K562 (cell line): ENCODE measurements around the gene QRFP. TPM values are rescaled to one million over a fixed set of nuclear protein-coding genes. Genes with fewer than 3 reads are reported as not detected.
A peak's percentile ranks its signal among the peaks of the same experiment; 100 is the strongest.

Experiments
- ATAC-seq: fragments of 200-7000 bp; cut with Tn5 transposase; 3 replicates; pipeline ENCODE4 v1.9.1; 2020; ENCODE audit warnings: moderate library complexity
- BruUV-seq: library from RNA; stranded (reverse); fragments of 400-500 nt; replicated peaks from 2 replicates; lab custom pipeline; 2021; lab: Mats Ljungman, UMichigan
- CTCF ChIA-PET: fragments of 300-600 bp; formaldehyde crosslinking; extraction: SDS; loops from one replicate; lab custom pipeline; 2021; ENCODE audit warnings: low intra/inter-chr PET ratio; lab: Yijun Ruan, JAX
- POLR2A ChIA-PET: fragments of 300-600, 350-650 bp; sonication (Branson Sonifier 250); formaldehyde crosslinking; extraction: SDS; loops from one replicate; lab custom pipeline; 2021; ENCODE audit warnings: antibody characterized with exemption, inconsistent platforms; lab: Yijun Ruan, JAX
- DNase-seq, 4 experiments: peaks; one replicate each; pipeline versions ENCODE4 v3.0.0 to v3.0.0-alpha.2; 2011 to 2018; ENCODE audit warnings: low spot score in 3 of 4, mixed read lengths in 3 of 4; ENCODE audit errors: extremely low read depth in 1 of 4
- FAIRE-seq: peaks from 2 replicates; lab custom pipeline; 2011; peaks lifted over from hg19 to GRCh38; lab: Jason Lieb, UNC
- H2AFZ ChIP-seq: 2 replicates; pipeline ENCODE4 v1.6.0; 2011; ENCODE audit warnings: low read depth, low read length, control low read depth, inconsistent platforms
- H3K27ac ChIP-seq: fragments of 200-600 bp; 3 replicates; pipeline ENCODE4 v1.8.0; 2011; ENCODE audit warnings: low read depth, mild to moderate bottlenecking, control low read depth, inconsistent platforms, low read length, moderate library complexity, mixed read lengths; ENCODE audit errors: extremely low read depth
- H3K27me3 ChIP-seq, 2 experiments: fragments of 300-600 bp in 1 of 2; 2 replicates in 1 of 2; 3 replicates in 1 of 2; pipeline versions ENCODE4 v1.6.0 to v1.8.0; 2011; ENCODE audit warnings: inconsistent platforms in 2 of 2, low read length in 2 of 2, mild to moderate bottlenecking in 1 of 2, mixed read lengths in 1 of 2, moderate library complexity in 1 of 2; ENCODE audit not compliant: control insufficient read depth in 2 of 2, insufficient read depth in 2 of 2
- H3K36me3 ChIP-seq: fragments of 300-600 bp; 3 replicates; pipeline ENCODE4 v1.8.0; 2011; ENCODE audit warnings: mild to moderate bottlenecking, low read length, inconsistent platforms; ENCODE audit not compliant: control insufficient read depth, insufficient read depth
- H3K4me1 ChIP-seq, 2 experiments: fragments of 200-600 bp in 1 of 2; replicated peaks in 1 of 2; 2 replicates in 1 of 2; 3 replicates in 1 of 2; pipeline versions ENCODE4 v1.5.1 to v1.8.0; 2011; ENCODE audit warnings: inconsistent platforms in 2 of 2, low read length in 2 of 2, mild to moderate bottlenecking in 1 of 2, mixed read lengths in 1 of 2, moderate library complexity in 1 of 2; ENCODE audit not compliant: control insufficient read depth in 2 of 2, insufficient read depth in 2 of 2
- H3K4me2 ChIP-seq: 2 replicates; pipeline ENCODE4 v1.6.1; 2011; ENCODE audit warnings: low read length, control low read depth, inconsistent platforms, mixed read lengths; ENCODE audit not compliant: insufficient read depth
- H3K4me3 ChIP-seq: fragments of 200-600 bp; sonication (generic), shearing (Covaris generic); 2 replicates; pipeline ENCODE4 v1.5.1; 2016; ENCODE audit warnings: control low read depth, inconsistent platforms
- H3K79me2 ChIP-seq: fragments of 200-600 bp; 3 replicates; pipeline ENCODE4 v1.8.0; 2011; ENCODE audit warnings: low read length, inconsistent platforms; ENCODE audit not compliant: control insufficient read depth, insufficient read depth
- H3K9ac ChIP-seq, 2 experiments: 2 replicates each; pipeline versions ENCODE4 v1.6.0 to v1.6.1; 2011; ENCODE audit warnings: low read depth in 2 of 2, low read length in 2 of 2, control low read depth in 1 of 2, inconsistent platforms in 1 of 2, mild to moderate bottlenecking in 1 of 2, mixed read lengths in 1 of 2; ENCODE audit not compliant: insufficient read depth in 1 of 2
- H3K9me1 ChIP-seq: one replicate; pipeline ENCODE4 v1.6.0; 2011; ENCODE audit warnings: inconsistent platforms, mild to moderate bottlenecking, low read length, moderate library complexity; ENCODE audit not compliant: control insufficient read depth, insufficient read depth
- H3K9me3 ChIP-seq: replicated peaks from 2 replicates; pipeline ENCODE4 v1.5.1; 2011; ENCODE audit warnings: low read depth, low read length, inconsistent platforms; ENCODE audit not compliant: control insufficient read depth, insufficient read depth
- H4K20me1 ChIP-seq: replicated peaks from 2 replicates; pipeline ENCODE4 v1.6.1; 2011; ENCODE audit warnings: low read length, inconsistent platforms, mixed read lengths; ENCODE audit not compliant: control insufficient read depth, insufficient read depth
- ATF3 ChIP-seq, 2 experiments: fragments of 450-650 bp in 1 of 2; sonication (generic) in 1 of 2; formaldehyde crosslinking in 1 of 2; IDR thresholded peaks in 1 of 2; conservative IDR thresholded peaks in 1 of 2; 2 replicates each; pipeline versions ENCODE4 v1.6.1 to v1.8.1; 2016 to 2023; ENCODE audit warnings: mild to moderate bottlenecking in 2 of 2, moderate library complexity in 2 of 2, inconsistent platforms in 1 of 2, missing genetic modification reagents in 1 of 2
- HMGXB4 ChIP-seq: sonication (generic); formaldehyde crosslinking; IDR thresholded peaks from 2 replicates; pipeline ENCODE4 v1.8.1; 2023; ENCODE audit warnings: mild to moderate bottlenecking, missing genetic modification reagents
- KDM1A ChIP-seq, 2 experiments: fragments of 450-650 bp; IDR thresholded peaks; 2 replicates each; pipeline ENCODE4 v1.6.1; 2016; ENCODE audit warnings: mild to moderate bottlenecking in 2 of 2
- WGBS: fragments of 100-300 bp; shearing (Covaris generic); methylation state at CpG from one replicate; pipeline ENCODE4 v1.1.6; 2016; ENCODE audit warnings: low coverage, mixed read lengths; ENCODE audit not compliant: insufficient coverage; ENCODE audit errors: missing lambda C conversion rate; 5-methylcytosine and 5-hydroxymethylcytosine counted together
- in situ Hi-C: fragments of 300-500 bp; cut with MboI; formaldehyde crosslinking; loops from 4 replicates; pipeline ENCODE4 v1.15.0; 2018; ENCODE audit warnings: inconsistent platforms, mixed read lengths
- intact Hi-C: fragments of 100-400 bp; cut with micrococcal nuclease; formaldehyde crosslinking; loops from 2 replicates; pipeline ENCODE4 v1.14.2; 2022
- polyA plus RNA-seq, 8 experiments: library from polyadenylated mRNA; depleted of rRNA in 4 of 8; stranded (reverse) in 5 of 8; unstranded in 3 of 8; fragments of >200 nt; fragmentation: Nextera tagmentation in 2 of 8; fragmentation: Illumina TruSeq in 1 of 8; extraction: Ambion mirVana in 2 of 8; extraction: Trizol in 1 of 8; gene quantifications; 2 replicates each; pipeline versions ENCODE4 v1.2.1 to v1.2.3, GENCODE V29; 2011 to 2014; ENCODE audit warnings: inconsistent platforms in 1 of 8, missing spikeins in 1 of 8
- total RNA-seq, 7 experiments: library from RNA; depleted of rRNA in 6 of 7; stranded (reverse); fragments of >200 nt in 6 of 7; fragmentation: Illumina TruSeq in 2 of 7; extraction: Trizol in 2 of 7; gene quantifications; 2 replicates each; pipeline versions ENCODE4 v1.2.1 to v1.2.3, GENCODE V29; 2011 to 2021; ENCODE audit warnings: low replicate concordance in 1 of 7

QRFP gene
- total and polyA plus RNA-seq, 9 of the 15 experiments (the other 6 are each of a cell fraction or from before 2014, with no cell fraction given) = not detected

- BruUV-seq = no TSS peak
- ChIA-PET CTCF (interaction anchor here (0.6 kb wide), 1 partner anchor 146 kb away, joined by 3 read pairs; no protein-coding TSS in a partner anchor), POLR2A (interaction anchor here (0.5 to 25.7 kb wide), 19 partner anchors 8 to 273 kb away, joined by 3 to 582 read pairs (median 4); partner anchors contain the start of genes NUP214 and QRFP)
- Histone ChIP-seq H3K27ac (no peak overlapping the region), H3K4me1 (peaks cover 0 to 74% of the 10 kb centered on the region in 2 experiments; a peak in 2 of 5 replicates), H3K4me3 (no peak overlapping the region), H3K9me1 (peaks cover 13% of the 10 kb centered on the region), H3K9ac (peak overlapping the region in 1 of 2 experiments; percentile 41; a peak in 1 of 4 replicates), H4K20me1 (peaks cover 93% of the 10 kb centered on the region), H2AFZ (no peak overlapping the region), H3K27me3 (peaks cover 85 to 95% of the 10 kb centered on the region in 2 experiments), H3K9me3 (no peaks in the 10 kb centered on the region), H3K36me3 (no peaks in the 10 kb centered on the region), H3K4me2 (no peak overlapping the region)
- peak; percentile 6 for FAIRE-seq
- intact Hi-C loops (no loop called here), in situ Hi-C loops (no loop called here)
- under 1% methylated on average over 17 of the region's 17 CpGs for WGBS
- DNase-seq = peak in 3 of 4 experiments; percentile 59 to 61 (median 61)
- no peak for ATAC-seq
- TF ChIP-seq KDM1A (IDR thresholded peaks at IDR 0.05) = no peak
- no peak for TF ChIP-seq ATF3 (IDR thresholded peaks at IDR 0.05)
- TF ChIP-seq ATF3 (CRISPR knock-in tag; conservative IDR thresholded peaks at IDR 0.05) = peak; percentile 62
- 0 out of 2 replicates have a peak, but pooled peaks have one; percentile 22 for TF ChIP-seq HMGXB4 (CRISPR knock-in tag)
- TF ChIP-seq, all 486 proteins: peak for 2
- no peaks in the 10 kb centered on the region for H3K79me2 ChIP-seq
Observed at GRCh38 chr9:130900701-130901497, 4.3 kb upstream of the QRFP start.
